SK-N-SH (cell line): ENCODE data around the gene C11orf52. TPM values are rescaled to one million over a fixed set of nuclear protein-coding genes. Genes with fewer than 3 reads are reported as not detected.

Experiments
- CTCF ChIA-PET: fragments of 300-600, 350-600 bp; formaldehyde crosslinking; extraction: SDS; loops from one replicate; lab custom pipeline; 2021; lab: Yijun Ruan, JAX
- POLR2A ChIA-PET: fragments of 350-600 bp; sonication (Branson Sonifier 250); formaldehyde crosslinking; extraction: SDS; loops from one replicate; lab custom pipeline; 2020; ENCODE audit warnings: antibody characterized with exemption, inconsistent platforms; lab: Yijun Ruan, JAX
- DNase-seq: peaks from one replicate; pipeline ENCODE4 v3.0.0; 2012
- H2AFZ ChIP-seq: fragments of 200-600 bp; sonication (generic); 2 replicates; pipeline ENCODE4 v1.8.1; 2016; ENCODE audit warnings: antibody characterized with exemption, mild to moderate bottlenecking, low read depth
- H3F3A ChIP-seq: fragments of 200-600 bp; sonication (generic); replicated peaks from 2 replicates; pipeline ENCODE3; 2016; ENCODE audit warnings: antibody characterized with exemption, mild to moderate bottlenecking; ENCODE audit not compliant: insufficient read depth
- H3K27ac ChIP-seq, 2 experiments: fragments of 200-500 bp in 1 of 2; fragments of 200-600 bp in 1 of 2; sonication (Bioruptor generic) in 1 of 2; sonication (generic), shearing (Covaris generic) in 1 of 2; 2 replicates each; pipeline versions ENCODE4 v1.5.1 to v1.6.1; 2014 to 2016; ENCODE audit warnings: low read depth in 2 of 2, inconsistent platforms in 1 of 2, low read length in 1 of 2, mild to moderate bottlenecking in 1 of 2, mixed read lengths in 1 of 2
- H3K27me3 ChIP-seq: fragments of 200-600 bp; sonication (generic), shearing (Covaris generic); 2 replicates; pipeline ENCODE4 v1.6.1; 2016; ENCODE audit warnings: mixed run types; ENCODE audit not compliant: insufficient read depth
- H3K36me3 ChIP-seq, 2 experiments: fragments of 200-500 bp in 1 of 2; fragments of 200-600 bp in 1 of 2; sonication (Bioruptor generic) in 1 of 2; sonication (generic) in 1 of 2; replicated peaks in 1 of 2; 2 replicates each; pipeline versions ENCODE3 to v1.5.1; 2014 to 2016; ENCODE audit warnings: low read length in 1 of 2, mild to moderate bottlenecking in 1 of 2; ENCODE audit not compliant: insufficient read depth in 2 of 2, control insufficient read depth in 1 of 2
- H3K4me1 ChIP-seq, 2 experiments: fragments of 200-500 bp in 1 of 2; fragments of 200-600 bp in 1 of 2; sonication (Bioruptor generic) in 1 of 2; sonication (generic), shearing (Covaris generic) in 1 of 2; 2 replicates each; pipeline versions ENCODE4 v1.5.1 to v1.6.1; 2014 to 2016; ENCODE audit warnings: low read depth in 1 of 2, low read length in 1 of 2, mixed run types in 1 of 2; ENCODE audit not compliant: insufficient read depth in 2 of 2, control insufficient read depth in 1 of 2
- H3K4me2 ChIP-seq: fragments of 200-600 bp; sonication (generic), shearing (Covaris generic); 2 replicates; pipeline ENCODE4 v1.6.1; 2017; ENCODE audit warnings: mixed run types
- H3K4me3 ChIP-seq, 2 experiments: fragments of 200-500 bp in 1 of 2; fragments of 200-600 bp in 1 of 2; sonication (Bioruptor generic) in 1 of 2; sonication (generic), shearing (Covaris generic) in 1 of 2; 2 replicates each; pipeline versions ENCODE4 v1.5.1 to v1.8.1; 2014 to 2016; ENCODE audit warnings: low read depth in 2 of 2, inconsistent platforms in 1 of 2, low read length in 1 of 2, mild to moderate bottlenecking in 1 of 2, mixed read lengths in 1 of 2, moderate library complexity in 1 of 2
- H3K79me2 ChIP-seq: fragments of 200-600 bp; sonication (generic); 2 replicates; pipeline ENCODE4 v1.8.1; 2017; ENCODE audit warnings: mild to moderate bottlenecking; ENCODE audit not compliant: insufficient read depth
- H3K9ac ChIP-seq: fragments of 200-600 bp; sonication (generic); 2 replicates; pipeline ENCODE4 v1.6.1; 2017; ENCODE audit warnings: mixed run types
- H3K9me2 ChIP-seq: fragments of 200-600 bp; sonication (generic); 2 replicates; pipeline ENCODE4 v1.6.1; 2017; ENCODE audit warnings: mixed run types
- H3K9me3 ChIP-seq: fragments of 200-600 bp; sonication (generic); 2 replicates; pipeline ENCODE4 v1.6.1; 2017; ENCODE audit warnings: mixed run types, mild to moderate bottlenecking, moderate library complexity
- H4K20me1 ChIP-seq: fragments of 200-600 bp; sonication (generic); 2 replicates; pipeline ENCODE4 v1.6.1; 2017; ENCODE audit warnings: mild to moderate bottlenecking, mixed run types; ENCODE audit not compliant: insufficient read depth
- ELF1 ChIP-seq: IDR thresholded peaks from 2 replicates; pipeline ENCODE4 v1.4.0; 2012
- EZH2phosphoT487 ChIP-seq: fragments of 200-600 bp; sonication (generic); IDR thresholded peaks from 2 replicates; pipeline ENCODE4 v1.6.1; 2017; ENCODE audit warnings: low read depth, mixed run types, mild to moderate bottlenecking, antibody characterized with exemption, moderate library complexity, borderline replicate concordance
- FOSL2 ChIP-seq: IDR thresholded peaks from 2 replicates; pipeline ENCODE4 v1.4.0; 2012; ENCODE audit warnings: low read depth, mild to moderate bottlenecking, moderate library complexity, borderline replicate concordance
- GATA2 ChIP-seq: sonication (generic); formaldehyde crosslinking; IDR thresholded peaks from 2 replicates; pipeline ENCODE4 v1.5.0; 2020; ENCODE audit warnings: mild to moderate bottlenecking, missing genetic modification reagents
- JUND ChIP-seq: IDR thresholded peaks from 2 replicates; pipeline ENCODE4 v1.4.0; 2012
- MAX ChIP-seq: IDR thresholded peaks from 2 replicates; pipeline ENCODE4 v1.4.0; 2012; ENCODE audit warnings: low read depth
- MEF2A ChIP-seq: IDR thresholded peaks from 2 replicates; pipeline ENCODE4 v1.4.0; 2012; ENCODE audit warnings: low read depth, borderline replicate concordance
- NFIC ChIP-seq: IDR thresholded peaks from 2 replicates; pipeline ENCODE4 v1.4.0; 2012; ENCODE audit warnings: borderline replicate concordance
- PBX3 ChIP-seq: IDR thresholded peaks from 2 replicates; pipeline ENCODE4; 2012
- RAD21 ChIP-seq: IDR thresholded peaks from 2 replicates; pipeline ENCODE4 v1.6.1; 2012; ENCODE audit warnings: mild to moderate bottlenecking, low read length
- RCOR1 ChIP-seq: fragments of 150-350 bp; IDR thresholded peaks from 2 replicates; pipeline ENCODE4 v1.6.1; 2017; ENCODE audit warnings: antibody characterized with exemption, low read length
- REST ChIP-seq: IDR thresholded peaks from 2 replicates; pipeline ENCODE4 v1.6.1; 2012; ENCODE audit warnings: mild to moderate bottlenecking, low read depth, low read length, moderate library complexity
- RXRA ChIP-seq: IDR thresholded peaks from 2 replicates; pipeline ENCODE4 v1.4.0; 2012; ENCODE audit warnings: low read depth, mild to moderate bottlenecking, borderline replicate concordance
- SIN3A ChIP-seq: IDR thresholded peaks from 2 replicates; pipeline ENCODE4 v1.6.1; 2012; ENCODE audit warnings: low read depth, mild to moderate bottlenecking, low read length, moderate library complexity, borderline replicate concordance
- TEAD4 ChIP-seq: IDR thresholded peaks from 2 replicates; pipeline ENCODE4 v1.4.0; 2012; ENCODE audit warnings: mild to moderate bottlenecking, borderline replicate concordance; ENCODE audit not compliant: insufficient read depth
- ZBTB33 ChIP-seq: IDR thresholded peaks from 2 replicates; pipeline ENCODE4 v1.4.0; 2012; ENCODE audit warnings: low read depth, borderline replicate concordance
- WGBS: methylation state at CpG from one replicate; pipeline ENCODE4 v1.1.6; 2017; ENCODE audit warnings: low lambda C conversion rate; 5-methylcytosine and 5-hydroxymethylcytosine counted together
- polyA plus RNA-seq, 3 experiments: library from polyadenylated mRNA; depleted of rRNA; stranded (reverse); fragments of >200 nt; gene quantifications; 2 replicates each; pipeline ENCODE4 v1.2.3, GENCODE V29; 2012
- TF ChIP-seq, protein P1 (sequence below): fragments of 150-350 bp; IDR thresholded peaks from 2 replicates; pipeline ENCODE4 v1.6.1; 2017; ENCODE audit warnings: antibody characterized with exemption, low read length, low read depth, borderline replicate concordance
- TF ChIP-seq, protein P2 (sequence below): fragments of 150-350 bp; IDR thresholded peaks from 2 replicates; pipeline ENCODE4 v1.6.1; 2016; ENCODE audit warnings: mild to moderate bottlenecking, low read depth, low read length

The C11orf52 gene
- polyA plus RNA-seq, 1 of the 3 experiments (the other 2 are of a cell fraction), result not detected

- Histone ChIP-seq H3K9me3 (no peaks in the 10 kb centered on the region), H3K9me2 (no peaks in the 10 kb centered on the region), H3K4me2 (peak overlapping the region; percentile 44), H3K79me2 (peaks cover 54% of the 10 kb centered on the region; the same call in 1 of the 2 replicates), H4K20me1 (no peaks in the 10 kb centered on the region), H3K36me3 (no peaks in the 10 kb centered on the region)
- POLR2A ChIA-PET, result no interaction called here
- TF ChIP-seq PBX3 (no peak), REST (no peak), GATA2 (no peak), ELF1 (no peak), RAD21 (no peak), JUND (no peak), TEAD4 (no peak), SIN3A (no peak), ZBTB33 (no peak), RXRA (no peak), RCOR1 (no peak), FOSL2 (no peak), NFIC (no peak), MAX (no peak), EZH2phosphoT487 (no peak), MEF2A (no peak)
- TF ChIP-seq, protein P1, sequence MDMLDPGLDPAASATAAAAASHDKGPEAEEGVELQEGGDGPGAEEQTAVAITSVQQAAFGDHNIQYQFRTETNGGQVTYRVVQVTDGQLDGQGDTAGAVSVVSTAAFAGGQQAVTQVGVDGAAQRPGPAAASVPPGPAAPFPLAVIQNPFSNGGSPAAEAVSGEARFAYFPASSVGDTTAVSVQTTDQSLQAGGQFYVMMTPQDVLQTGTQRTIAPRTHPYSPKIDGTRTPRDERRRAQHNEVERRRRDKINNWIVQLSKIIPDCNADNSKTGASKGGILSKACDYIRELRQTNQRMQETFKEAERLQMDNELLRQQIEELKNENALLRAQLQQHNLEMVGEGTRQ, result no peak
- TF ChIP-seq, protein P2, sequence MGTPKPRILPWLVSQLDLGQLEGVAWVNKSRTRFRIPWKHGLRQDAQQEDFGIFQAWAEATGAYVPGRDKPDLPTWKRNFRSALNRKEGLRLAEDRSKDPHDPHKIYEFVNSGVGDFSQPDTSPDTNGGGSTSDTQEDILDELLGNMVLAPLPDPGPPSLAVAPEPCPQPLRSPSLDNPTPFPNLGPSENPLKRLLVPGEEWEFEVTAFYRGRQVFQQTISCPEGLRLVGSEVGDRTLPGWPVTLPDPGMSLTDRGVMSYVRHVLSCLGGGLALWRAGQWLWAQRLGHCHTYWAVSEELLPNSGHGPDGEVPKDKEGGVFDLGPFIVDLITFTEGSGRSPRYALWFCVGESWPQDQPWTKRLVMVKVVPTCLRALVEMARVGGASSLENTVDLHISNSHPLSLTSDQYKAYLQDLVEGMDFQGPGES, result no peak
- TF ChIP-seq, all 33 proteins: peak for 0
- Histone ChIP-seq H3K9ac (peak overlapping the region; percentile 71), H2AFZ (0 out of 2 replicates have a peak overlapping the region, but pooled peaks have one; percentile 2), H3K27ac (peak overlapping the region in 1 of 2 experiments; percentile 96; a peak in 2 of 4 replicates), H3K4me3 (no peak overlapping the region), H3F3A (peaks cover 43% of the 10 kb centered on the region), H3K27me3 (no peaks in the 10 kb centered on the region), H3K4me1 (peaks cover 33 to 53% of the 10 kb centered on the region in 2 experiments)
- no peak for DNase-seq
- 66% methylated on average over 3 of the region's 3 CpGs for WGBS
- CTCF ChIA-PET, result interaction anchor here (0.8 to 1.5 kb wide), 4 partner anchors 18 to 37 kb away, joined by 3 to 7 read pairs (median 4); no protein-coding TSS in a partner anchor
Observed at GRCh38 chr11:111944139-111944538, 25.4 kb downstream of the C11orf52 start.
